Measurements from ENCODE around the gene ZNF469.
"Not testable (repeated sequence)": the region's sequence is repeated elsewhere in the genome, so short reads cannot be mapped to it uniquely, and the experiment has no call there.

ZNF469 gene

DNA sequence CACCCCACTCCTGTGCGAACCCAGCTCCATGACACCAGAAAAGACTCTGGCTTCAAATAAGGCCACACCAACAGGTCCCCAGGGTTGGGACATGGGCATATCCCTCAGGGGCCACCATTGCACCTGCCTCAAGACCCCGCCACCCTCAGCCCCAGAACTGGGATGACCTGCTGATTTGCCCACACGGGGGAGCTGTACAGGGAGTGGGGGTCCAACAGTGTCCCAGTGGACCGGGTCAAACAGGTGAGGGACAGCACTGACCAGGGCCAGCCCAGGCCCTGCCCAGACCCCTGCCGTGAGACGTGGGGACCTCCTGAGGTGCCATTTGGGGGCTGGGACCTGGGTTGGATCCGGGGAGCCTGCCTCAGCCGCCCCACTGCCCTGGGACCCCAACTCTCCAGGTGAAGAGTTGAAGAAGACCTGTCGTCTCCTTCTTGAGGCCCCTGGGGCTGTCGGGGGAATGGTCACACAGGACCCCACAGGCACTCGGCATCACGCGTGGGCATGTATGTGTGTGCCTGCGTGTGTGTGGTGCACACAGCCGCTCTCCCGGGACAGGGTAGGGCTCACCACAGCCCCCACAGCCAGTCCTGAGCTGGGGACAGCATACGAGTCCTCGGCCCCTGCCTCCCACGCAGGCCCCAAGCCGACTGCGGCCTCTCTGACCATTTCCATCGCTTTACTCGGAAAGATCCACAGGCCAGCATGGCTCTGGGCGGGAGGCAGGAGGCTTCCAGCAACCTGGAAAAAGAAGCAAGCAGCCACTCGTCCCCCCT, 34.2 kb upstream of the ZNF469 start:
- no peak for DNase-seq

GRCh38 chr16:88349153-88349902, 33.4 kb upstream of the ZNF469 start:
- DNase-seq = no peak

- no peak for DNase-seq
Measured at GRCh38 chr16:88349903-88350900, 32.6 kb upstream of the ZNF469 start.

- no peak for DNase-seq
Measured at GRCh38 chr16:88350922-88351321, 31.8 kb upstream of the ZNF469 start.

- no peak for DNase-seq
Measured at GRCh38 chr16:88351491-88352101, 31.2 kb upstream of the ZNF469 start.

DNA sequence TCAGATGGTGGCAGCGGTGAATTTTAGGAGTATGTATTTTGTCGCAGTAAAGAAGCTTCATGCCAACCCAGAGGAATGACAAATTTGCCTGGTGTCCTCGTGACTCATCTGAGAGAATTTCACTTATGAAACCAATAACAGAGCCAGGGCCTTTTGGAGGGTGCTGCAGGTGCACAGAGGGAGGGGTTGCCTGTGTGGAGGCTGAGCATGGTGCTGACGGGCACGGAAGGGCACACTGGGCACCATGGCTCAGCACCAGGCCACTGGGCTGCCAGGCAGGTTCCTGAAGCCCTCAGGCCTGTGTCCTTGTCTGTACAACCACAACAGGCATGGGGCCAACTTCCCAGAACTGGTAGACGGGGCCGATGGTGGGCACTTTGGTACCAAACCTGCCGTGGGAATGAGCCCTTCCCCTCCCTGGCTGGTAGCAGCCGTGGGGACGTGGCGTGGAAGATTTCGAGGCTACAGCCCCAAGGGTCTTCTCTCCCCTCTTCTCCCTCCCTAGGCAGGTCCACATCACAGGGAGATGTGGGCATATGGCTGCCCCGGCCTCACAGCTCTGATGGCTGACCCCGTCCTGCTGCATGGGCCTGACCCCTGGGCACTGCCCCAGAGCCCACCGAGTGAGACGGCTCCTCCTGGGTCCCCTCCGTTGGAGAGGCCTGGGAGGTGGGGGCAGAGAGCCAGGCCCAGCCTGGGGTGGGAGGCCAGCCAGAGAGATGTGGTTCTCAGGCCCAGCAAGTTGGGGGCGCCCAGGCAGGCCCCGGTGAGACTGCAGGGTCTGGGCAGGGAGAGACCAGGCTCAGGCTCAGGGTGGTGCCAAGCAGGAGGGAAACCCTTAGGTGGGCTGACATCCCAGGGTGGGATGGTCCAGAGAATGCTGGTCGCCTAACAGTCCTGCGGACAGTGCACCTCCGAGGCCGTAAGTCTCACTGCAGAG, 30.2 kb upstream of the ZNF469 start:
- no peak for DNase-seq

GRCh38 chr16:88353232-88353631, 29.5 kb upstream of the ZNF469 start:
- no peak for DNase-seq

- no peak for DNase-seq
Measured at GRCh38 chr16:88353691-88354090, 29.1 kb upstream of the ZNF469 start.

DNA sequence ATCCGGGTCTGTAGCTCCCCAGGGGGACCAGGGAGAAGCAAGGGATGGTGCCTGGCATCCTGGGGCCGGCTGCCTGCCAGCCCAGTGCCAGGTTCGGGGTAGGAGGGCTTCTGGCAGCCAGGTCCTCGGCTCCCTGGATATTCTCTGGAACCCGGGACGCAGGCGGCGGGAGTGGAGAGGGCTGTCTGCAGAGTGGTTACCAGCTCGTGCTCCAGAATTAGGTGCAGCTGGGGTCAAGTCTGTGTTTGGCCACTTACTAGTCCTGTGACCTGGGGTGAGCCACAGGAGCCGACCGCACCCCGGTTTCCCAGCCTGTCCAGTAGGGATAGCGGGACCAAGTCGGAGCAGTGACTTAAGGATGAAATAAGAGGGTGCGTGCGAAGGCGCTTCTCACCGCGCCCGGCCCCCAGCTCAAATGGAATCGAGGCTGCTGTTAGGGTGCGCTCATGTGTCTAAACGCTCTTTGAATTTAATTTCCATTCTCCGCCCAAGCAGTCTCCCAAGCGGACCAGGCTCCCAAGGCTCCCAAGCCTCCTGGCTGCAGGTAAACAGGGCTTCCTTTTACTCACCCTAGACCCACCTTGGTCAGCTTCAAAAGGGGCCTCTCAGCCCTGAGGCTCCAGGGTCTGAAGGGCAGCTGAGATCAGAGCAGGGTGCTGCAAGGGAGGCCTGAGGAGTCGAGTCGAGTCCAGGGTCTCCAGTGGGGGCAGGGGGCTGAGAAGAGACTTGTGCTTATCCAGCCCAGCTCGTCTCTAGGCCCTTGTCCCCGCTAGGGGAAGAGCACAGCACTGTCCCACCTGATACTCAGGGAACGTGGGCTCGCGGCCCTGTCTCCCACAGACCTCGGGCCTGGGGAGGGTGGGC, 28.3 kb upstream of the ZNF469 start:
- no peak for DNase-seq

DNA sequence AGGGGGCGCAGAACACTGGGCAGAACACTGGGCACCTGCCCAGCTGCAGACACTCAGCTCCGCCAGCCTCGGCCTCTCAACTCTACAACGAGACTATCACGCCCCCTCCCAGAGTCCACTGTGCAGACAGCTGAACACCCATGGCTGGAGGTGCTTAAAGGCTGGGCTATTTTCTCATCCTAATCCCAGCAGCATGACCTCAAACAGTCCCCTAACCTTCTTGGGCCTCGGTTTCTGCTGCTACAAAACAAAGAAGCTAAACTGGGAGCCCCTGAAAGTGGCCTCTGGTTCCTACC, 27.7 kb upstream of the ZNF469 start:
- no peak for DNase-seq

- no peak for DNase-seq
Measured at GRCh38 chr16:88355389-88356123, 27.2 kb upstream of the ZNF469 start.

DNA sequence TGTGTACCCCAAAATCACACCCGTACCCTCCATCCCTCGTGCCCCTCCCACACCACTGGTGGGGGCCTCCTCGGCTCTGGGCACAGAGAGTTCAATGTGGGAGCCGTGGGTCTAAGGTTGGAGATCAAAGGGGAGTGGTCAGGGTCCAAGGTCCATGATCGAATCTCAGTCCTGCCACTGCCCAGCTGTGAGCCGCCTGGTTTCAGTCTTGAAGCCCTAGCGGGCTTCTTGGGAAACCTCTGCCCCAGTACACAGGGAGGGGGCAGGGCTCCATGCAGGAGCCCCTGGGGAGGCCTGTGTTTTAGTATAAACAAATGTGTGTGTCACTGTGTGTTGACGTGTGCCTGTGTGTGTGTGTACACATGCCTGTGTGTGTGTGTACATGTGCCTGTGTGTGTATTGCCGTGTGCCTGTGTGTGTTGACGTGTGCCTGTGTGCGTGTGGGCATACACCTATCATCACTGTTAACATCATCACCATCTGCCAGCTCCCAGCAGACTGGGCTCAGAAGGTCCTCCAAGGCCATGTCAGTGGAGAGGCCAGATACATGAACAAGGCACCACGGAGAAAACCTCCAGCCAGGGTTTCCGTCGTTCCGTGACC, 26.5 kb upstream of the ZNF469 start:
- DNase-seq = no peak

GRCh38 chr16:88356727-88357199, 26.0 kb upstream of the ZNF469 start:
- no peak for DNase-seq

DNA sequence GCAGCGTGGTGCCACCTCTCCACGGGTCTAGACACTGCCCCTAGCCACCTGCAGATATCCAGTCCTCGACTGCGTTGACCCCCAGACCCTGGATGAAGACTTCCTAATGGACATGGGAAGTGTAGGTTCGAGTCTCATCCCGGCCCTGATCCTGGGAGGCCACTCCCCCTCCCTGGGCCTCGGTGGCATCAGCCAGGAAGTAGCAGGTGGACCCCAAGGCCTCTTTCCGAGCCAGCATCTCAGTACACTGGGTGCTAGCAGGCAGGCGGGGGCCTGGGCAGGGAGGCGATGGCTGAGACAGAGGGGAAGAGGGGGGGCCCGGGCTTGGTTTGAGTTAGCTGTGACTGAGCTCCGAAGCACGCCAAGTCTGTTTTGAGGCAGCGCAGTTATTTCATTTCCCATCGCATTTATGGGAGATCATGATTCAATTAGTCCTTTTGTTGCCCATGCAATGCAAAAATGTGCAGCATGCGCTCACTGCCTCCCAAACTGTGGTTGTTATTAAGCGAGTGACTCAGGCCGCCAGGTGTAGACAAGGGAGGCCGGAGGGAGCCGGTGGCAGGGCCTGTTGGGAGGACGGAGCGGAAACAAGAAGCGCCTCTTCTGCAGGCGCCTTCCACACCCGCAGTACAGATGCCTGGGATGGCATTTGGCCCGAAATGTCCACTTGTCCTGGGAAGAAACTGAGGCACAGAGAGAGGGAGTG, 25.3 kb upstream of the ZNF469 start:
- no peak for DNase-seq

- DNase-seq = no peak
Measured at GRCh38 chr16:88358023-88358420, 24.7 kb upstream of the ZNF469 start.

GRCh38 chr16:88359008-88359407, 23.8 kb upstream of the ZNF469 start:
- no peak for DNase-seq

- not testable (repeated sequence) for DNase-seq
Measured at GRCh38 chr16:88360401-88360800, 22.4 kb upstream of the ZNF469 start.

- DNase-seq = no peak
Measured at GRCh38 chr16:88360999-88361398, 21.8 kb upstream of the ZNF469 start.

DNA sequence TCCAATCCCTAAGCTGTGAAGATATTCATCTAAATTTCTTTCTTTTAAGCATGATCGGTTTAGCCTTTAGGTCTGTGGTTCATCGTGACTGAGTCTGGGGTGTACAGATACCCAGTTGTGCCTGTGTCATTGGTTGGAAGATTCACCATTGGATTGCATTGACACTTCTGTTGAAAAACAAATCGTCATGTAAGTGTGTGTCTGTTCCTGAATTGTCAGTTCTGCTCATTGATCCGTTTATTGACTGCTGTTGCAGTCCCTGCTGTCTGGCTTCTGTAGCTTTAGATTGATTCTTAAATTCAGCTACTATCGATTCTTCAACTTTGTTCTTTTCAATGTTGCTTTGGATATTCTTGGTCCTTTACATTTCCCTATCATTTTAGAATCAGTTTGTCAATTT, 21.0 kb upstream of the ZNF469 start:
- no peak for DNase-seq

All from NCI-H2171 (cell line).